Keratinocyte (primary cell): ENCODE data around the gene CD86. TPM values are rescaled to one million over a fixed set of nuclear protein-coding genes. Genes with fewer than 3 reads are reported as not detected.

Experiments
- DNase-seq: peaks from one replicate; pipeline ENCODE4 v3.0.0-alpha.2; 2011; ENCODE audit warnings: low read depth, missing footprints, low spot score
- FAIRE-seq: peaks from 2 replicates; lab custom pipeline; 2011; peaks lifted over from hg19 to GRCh38; lab: Jason Lieb, UNC
- H2AFZ ChIP-seq: 2 replicates; pipeline ENCODE4 v1.6.0; 2012; ENCODE audit warnings: low read length, control low read depth, inconsistent platforms; ENCODE audit not compliant: control insufficient read depth
- H3K27ac ChIP-seq: 2 replicates; pipeline ENCODE4 v1.5.1; 2011; ENCODE audit warnings: low read length; ENCODE audit not compliant: control insufficient read depth, insufficient read depth
- H3K27me3 ChIP-seq: 3 replicates; pipeline ENCODE4 v1.6.0; 2011; ENCODE audit warnings: low read length; ENCODE audit not compliant: control insufficient read depth, insufficient read depth; ENCODE audit errors: extremely low read depth
- H3K36me3 ChIP-seq, 2 experiments: 2 replicates in 1 of 2; 3 replicates in 1 of 2; pipeline ENCODE4 v1.5.1; 2011; ENCODE audit warnings: low read length in 2 of 2, mild to moderate bottlenecking in 1 of 2; ENCODE audit not compliant: control insufficient read depth in 2 of 2, insufficient read depth in 2 of 2; ENCODE audit errors: extremely low read depth in 1 of 2
- H3K4me1 ChIP-seq: 3 replicates; pipeline ENCODE4 v1.5.1; 2011; ENCODE audit warnings: low read length; ENCODE audit not compliant: control insufficient read depth, insufficient read depth; ENCODE audit errors: extremely low read depth
- H3K4me2 ChIP-seq: 3 replicates; pipeline ENCODE4 v1.6.0; 2011; ENCODE audit warnings: low read depth, low read length; ENCODE audit not compliant: control insufficient read depth, insufficient read depth; ENCODE audit errors: extremely low read depth
- H3K4me3 ChIP-seq, 3 experiments: fragments of 200-600 bp in 1 of 3; sonication (generic) in 1 of 3; 2 replicates in 2 of 3; 3 replicates in 1 of 3; pipeline ENCODE4 v1.5.1; 2011 to 2016; ENCODE audit warnings: low read length in 3 of 3, mild to moderate bottlenecking in 3 of 3, control low read depth in 2 of 3, inconsistent platforms in 1 of 3, low read depth in 1 of 3, mixed read lengths in 1 of 3, mixed run types in 1 of 3, moderate library complexity in 1 of 3; ENCODE audit not compliant: control insufficient read depth in 2 of 3, insufficient read depth in 2 of 3; ENCODE audit errors: extremely low read depth in 1 of 3
- H3K79me2 ChIP-seq: 2 replicates; pipeline ENCODE4 v1.6.0; 2012; ENCODE audit warnings: low read length; ENCODE audit not compliant: control insufficient read depth, insufficient read depth
- H3K9ac ChIP-seq: 3 replicates; pipeline ENCODE4 v1.6.0; 2011; ENCODE audit warnings: low read length; ENCODE audit not compliant: control insufficient read depth, insufficient read depth; ENCODE audit errors: extremely low read depth
- H3K9me1 ChIP-seq: 3 replicates; pipeline ENCODE4 v1.6.0; 2011; ENCODE audit warnings: low read length; ENCODE audit not compliant: control insufficient read depth, insufficient read depth; ENCODE audit errors: extremely low read depth
- H3K9me3 ChIP-seq: 2 replicates; pipeline ENCODE4 v1.5.1; 2012; ENCODE audit warnings: low read depth, low read length; ENCODE audit not compliant: control insufficient read depth
- H4K20me1 ChIP-seq: 3 replicates; pipeline ENCODE4 v1.6.0; 2011; ENCODE audit warnings: low read length; ENCODE audit not compliant: control insufficient read depth, insufficient read depth; ENCODE audit errors: extremely low read depth
- EZH2 ChIP-seq: IDR thresholded peaks from one replicate; pipeline ENCODE4 v1.6.1; 2012; ENCODE audit warnings: inconsistent platforms, mild to moderate bottlenecking, low read length, moderate library complexity
- dilution Hi-C: fragments of 300-500 bp; cut with MboI; formaldehyde crosslinking; loops from one replicate; pipeline ENCODE4 v1.7.0; 2020; ENCODE audit warnings: low sequenced_read_pairs; ENCODE audit not compliant: extremely low pct_ligation_motif_present
- polyA plus RNA-seq, 5 experiments: library from polyadenylated mRNA; depleted of rRNA in 3 of 5; stranded (reverse) in 3 of 5; stranded (forward) in 1 of 5; unstranded in 1 of 5; fragments of >200 nt; gene quantifications; 1 replicate in 1 of 5; 2 replicates in 3 of 5; 3 replicates in 1 of 5; pipeline versions ENCODE4 v1.2.1 to v1.2.3, GENCODE V29; 2011 to 2012; ENCODE audit warnings: missing spikeins in 2 of 5, low read depth in 1 of 5, low replicate concordance in 1 of 5
- small RNA-seq, 3 experiments: library from RNA; depleted of rRNA; stranded (forward); fragments of <200 nt; gene quantifications; one replicate each; pipeline ENCODE3, GENCODE V24; 2012; ENCODE audit warnings: low read depth in 3 of 3, low replicate concordance in 1 of 3; ENCODE audit not compliant: insufficient read length in 3 of 3
- TF ChIP-seq, protein P1 (sequence below), 3 experiments: IDR thresholded peaks in 1 of 3; conservative IDR thresholded peaks in 1 of 3; optimal IDR thresholded peaks in 1 of 3; 2 replicates in 2 of 3; 3 replicates in 1 of 3; pipeline versions ENCODE3 to v1.5.1; 2011; ENCODE audit warnings: low read length in 3 of 3, mild to moderate bottlenecking in 3 of 3, moderate library complexity in 2 of 3, control low read depth in 1 of 3, inconsistent platforms in 1 of 3; ENCODE audit not compliant: insufficient read depth in 2 of 3; ENCODE audit errors: extremely low read depth in 1 of 3

CD86 gene
- polyA plus RNA-seq, 1 donor (not counting 4 experiments of a cell fraction or from before 2014, with no cell fraction given) = 2.9 TPM

DNA sequence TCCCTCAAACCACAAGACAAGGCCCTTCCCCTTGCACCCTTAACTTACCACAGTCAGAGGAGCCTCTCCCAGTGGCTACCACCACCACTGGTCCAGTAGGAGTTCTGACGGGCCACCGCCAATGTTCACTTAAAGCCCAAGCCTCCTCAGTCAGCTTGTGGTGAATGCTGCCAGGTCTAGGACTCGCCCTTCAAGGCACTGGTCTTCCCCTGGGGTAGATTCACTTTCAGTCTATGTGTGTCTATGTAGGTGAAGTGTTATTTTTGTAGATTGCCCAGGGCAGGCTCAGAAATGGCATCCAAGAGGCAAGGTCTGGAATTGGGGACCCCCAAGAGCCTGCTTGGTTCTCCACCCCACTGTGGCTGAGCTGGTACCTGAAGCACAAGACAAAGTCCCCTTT lies 112.9 kb downstream of the CD86 start:
- Histone ChIP-seq H3K79me2 (no peaks in the 10 kb centered on the region), H2AFZ (no peak overlapping the region), H4K20me1 (no peaks in the 10 kb centered on the region), H3K9me3 (no peaks in the 10 kb centered on the region), H3K4me1 (peaks cover 2% of the 10 kb centered on the region), H3K4me2 (no peak overlapping the region), H3K27ac (no peak overlapping the region), H3K36me3 (no peaks in the 10 kb centered on the region), H3K9me1 (no peaks in the 10 kb centered on the region), H3K27me3 (no peaks in the 10 kb centered on the region), H3K9ac (no peak overlapping the region), H3K4me3 (no peak overlapping the region)
- DNase-seq (no peak), FAIRE-seq (no peak)
- dilution Hi-C loops = no loop called here
- TF ChIP-seq, protein P1, sequence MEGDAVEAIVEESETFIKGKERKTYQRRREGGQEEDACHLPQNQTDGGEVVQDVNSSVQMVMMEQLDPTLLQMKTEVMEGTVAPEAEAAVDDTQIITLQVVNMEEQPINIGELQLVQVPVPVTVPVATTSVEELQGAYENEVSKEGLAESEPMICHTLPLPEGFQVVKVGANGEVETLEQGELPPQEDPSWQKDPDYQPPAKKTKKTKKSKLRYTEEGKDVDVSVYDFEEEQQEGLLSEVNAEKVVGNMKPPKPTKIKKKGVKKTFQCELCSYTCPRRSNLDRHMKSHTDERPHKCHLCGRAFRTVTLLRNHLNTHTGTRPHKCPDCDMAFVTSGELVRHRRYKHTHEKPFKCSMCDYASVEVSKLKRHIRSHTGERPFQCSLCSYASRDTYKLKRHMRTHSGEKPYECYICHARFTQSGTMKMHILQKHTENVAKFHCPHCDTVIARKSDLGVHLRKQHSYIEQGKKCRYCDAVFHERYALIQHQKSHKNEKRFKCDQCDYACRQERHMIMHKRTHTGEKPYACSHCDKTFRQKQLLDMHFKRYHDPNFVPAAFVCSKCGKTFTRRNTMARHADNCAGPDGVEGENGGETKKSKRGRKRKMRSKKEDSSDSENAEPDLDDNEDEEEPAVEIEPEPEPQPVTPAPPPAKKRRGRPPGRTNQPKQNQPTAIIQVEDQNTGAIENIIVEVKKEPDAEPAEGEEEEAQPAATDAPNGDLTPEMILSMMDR (optimal IDR thresholded peaks at IDR 0.05 in 1 of 3, IDR thresholded peaks at IDR 0.05 in 1 of 3, conservative IDR thresholded peaks at IDR 0.05 in 1 of 3; ENCODE audit: extremely low read depth in 1 of 3, insufficient read depth in 2 of 3, low read length in 3 of 3) = no peak
- no peak for TF ChIP-seq EZH2

DNA sequence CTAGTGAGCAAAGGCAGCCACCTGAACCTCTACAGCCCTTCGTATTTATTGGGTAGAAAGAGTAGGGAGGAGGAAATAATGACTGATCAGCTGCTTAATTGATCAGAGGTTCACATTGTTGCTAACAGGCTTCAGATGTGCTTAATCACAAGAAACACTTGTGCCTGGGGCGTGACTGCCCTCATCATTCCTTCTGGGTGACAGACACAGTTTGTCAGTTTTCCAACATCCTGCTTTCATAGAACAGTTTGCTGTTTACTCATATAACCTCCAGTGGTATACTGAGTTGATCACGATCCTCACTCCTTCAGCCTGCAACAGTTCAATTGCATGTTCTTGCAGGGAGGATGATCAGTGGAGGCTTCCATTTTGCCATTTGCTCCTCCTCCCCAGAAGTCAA lies 114.7 kb downstream of the CD86 start:
- no peaks in the 10 kb centered on the region for H3K79me2 ChIP-seq
- H3K9me1 ChIP-seq = no peaks in the 10 kb centered on the region
- H3K27ac ChIP-seq = no peak overlapping the region
- H3K4me2 ChIP-seq = no peak overlapping the region
- no peak overlapping the region for H2AFZ ChIP-seq
- DNase-seq (peak; percentile 41), FAIRE-seq (peak; percentile 53)
- peaks cover 2% of the 10 kb centered on the region for H3K4me1 ChIP-seq
- H4K20me1 ChIP-seq = no peaks in the 10 kb centered on the region
- no peak for TF ChIP-seq EZH2
- TF ChIP-seq, protein P1 (optimal IDR thresholded peaks at IDR 0.05 in 1 of 3, IDR thresholded peaks at IDR 0.05 in 1 of 3, conservative IDR thresholded peaks at IDR 0.05 in 1 of 3; ENCODE audit: extremely low read depth in 1 of 3, insufficient read depth in 2 of 3, low read length in 3 of 3) = no peak
- H3K4me3 ChIP-seq = no peak overlapping the region
- no peak overlapping the region for H3K9ac ChIP-seq
- no peaks in the 10 kb centered on the region for H3K36me3 ChIP-seq
- H3K9me3 ChIP-seq = no peaks in the 10 kb centered on the region
- dilution Hi-C loops = no loop called here
- H3K27me3 ChIP-seq = no peaks in the 10 kb centered on the region

Small RNA genes within 50 kb of the gene (small RNA-seq; reads per million reads assigned to genes)
- gene RF00019 = 0 reads per million in 3 experiments

Other genes starting within 250 kb of the CD86 start
- gene IQCB1, start 220.3 kb upstream of the CD86 start, polyA plus RNA-seq = 6.7 to 14.7 TPM (median 8.7 TPM) in 3 replicates
- 3.1 to 4.4 TPM (median 3.3 TPM) in 3 replicates for gene EAF2, start 220.2 kb upstream of the CD86 start, polyA plus RNA-seq
- 1.6 to 3.4 TPM (median 2.6 TPM) in 3 replicates for gene SLC15A2, start 161.0 kb upstream of the CD86 start, polyA plus RNA-seq
- gene ILDR1, start 33.1 kb upstream of the CD86 start, polyA plus RNA-seq = 0.06 to 0.28 TPM (median 0.09 TPM) in 3 replicates
- 0.01 TPM in 1 of 3 replicates, not detected in the others for gene CASR, start 128.3 kb downstream of the CD86 start, polyA plus RNA-seq